Activated CD8-positive, alpha-beta memory T cell treated with anti-CD3 and anti-CD28 coated beads, Interleukin-2, amount 50 U/mL, for 24 hours (primary cell): Measurements from ENCODE around the gene PERCC1.
"Not testable (repeated sequence)": the region's sequence is repeated elsewhere in the genome, so short reads cannot be mapped to it uniquely, and the experiment has no call there.

Experiments used
- DNase-seq: peaks from one replicate; pipeline ENCODE4 v3.0.0-alpha.2; 2020; ENCODE audit errors: extremely low read depth

The PERCC1 gene

DNA sequence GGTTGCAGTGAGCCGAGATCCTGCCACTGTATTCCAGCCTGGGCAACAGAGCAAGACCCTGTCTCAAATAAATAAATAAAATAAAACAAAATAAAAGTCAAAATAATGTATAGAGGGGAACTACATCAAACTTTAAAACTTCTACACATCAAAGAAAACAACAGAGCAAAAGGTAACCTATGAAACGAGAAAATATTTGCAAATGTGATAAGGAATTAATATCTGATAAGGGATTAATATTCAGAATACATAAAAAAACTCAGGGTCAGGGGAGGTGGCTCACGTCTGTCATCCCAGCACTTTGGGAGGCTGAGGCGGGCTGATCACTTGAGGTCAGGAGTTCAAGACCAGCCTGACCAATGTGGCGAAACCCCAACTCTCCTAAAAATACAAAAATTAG, 38.3 kb downstream of the PERCC1 start:
- not testable (repeated sequence) for DNase-seq

- DNase-seq = no peak
Observed at GRCh38 chr16:1469693-1470201, 38.9 kb downstream of the PERCC1 start.

DNA sequence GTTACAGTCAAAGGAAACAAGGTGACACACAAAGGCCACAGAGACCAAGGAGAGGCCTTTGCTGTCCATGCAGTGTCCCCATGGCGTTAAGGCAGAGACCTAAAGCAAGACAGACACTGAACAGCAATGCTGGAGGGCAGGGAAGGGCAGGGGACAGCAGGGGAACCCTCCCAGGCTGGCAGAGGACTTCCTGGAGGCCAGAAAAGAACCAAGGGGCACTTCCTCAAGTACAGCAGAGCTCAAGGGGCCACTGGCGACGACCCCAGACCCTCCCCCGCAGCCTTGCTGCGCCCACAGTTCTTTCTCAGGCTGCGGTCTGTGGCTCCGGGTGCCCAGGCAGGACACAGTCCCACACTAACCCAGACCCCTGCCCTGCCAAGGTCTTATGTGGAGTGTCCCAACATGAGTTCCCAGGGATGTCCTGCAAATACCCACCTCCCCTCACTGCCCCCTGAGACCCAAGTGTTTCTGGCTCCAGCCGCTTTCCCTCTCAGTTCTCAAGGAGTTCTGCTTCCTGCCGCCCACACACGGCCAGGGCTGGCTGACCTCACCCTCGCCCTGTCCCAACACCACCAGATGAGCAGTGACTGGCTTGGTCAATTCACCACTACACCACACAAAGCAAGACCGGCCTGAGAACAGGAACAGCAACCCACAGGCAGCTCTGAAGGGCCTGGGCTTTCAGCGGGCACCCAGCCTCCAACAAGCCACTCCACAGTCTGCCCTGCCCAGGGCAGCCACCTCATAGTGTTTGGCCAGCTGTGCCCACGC, 39.8 kb downstream of the PERCC1 start:
- DNase-seq = no peak

GRCh38 chr16:1471569-1472194, 40.8 kb downstream of the PERCC1 start:
- DNase-seq = no peak

- no peak for DNase-seq
Observed at GRCh38 chr16:1472974-1473373, 42.1 kb downstream of the PERCC1 start.

DNA sequence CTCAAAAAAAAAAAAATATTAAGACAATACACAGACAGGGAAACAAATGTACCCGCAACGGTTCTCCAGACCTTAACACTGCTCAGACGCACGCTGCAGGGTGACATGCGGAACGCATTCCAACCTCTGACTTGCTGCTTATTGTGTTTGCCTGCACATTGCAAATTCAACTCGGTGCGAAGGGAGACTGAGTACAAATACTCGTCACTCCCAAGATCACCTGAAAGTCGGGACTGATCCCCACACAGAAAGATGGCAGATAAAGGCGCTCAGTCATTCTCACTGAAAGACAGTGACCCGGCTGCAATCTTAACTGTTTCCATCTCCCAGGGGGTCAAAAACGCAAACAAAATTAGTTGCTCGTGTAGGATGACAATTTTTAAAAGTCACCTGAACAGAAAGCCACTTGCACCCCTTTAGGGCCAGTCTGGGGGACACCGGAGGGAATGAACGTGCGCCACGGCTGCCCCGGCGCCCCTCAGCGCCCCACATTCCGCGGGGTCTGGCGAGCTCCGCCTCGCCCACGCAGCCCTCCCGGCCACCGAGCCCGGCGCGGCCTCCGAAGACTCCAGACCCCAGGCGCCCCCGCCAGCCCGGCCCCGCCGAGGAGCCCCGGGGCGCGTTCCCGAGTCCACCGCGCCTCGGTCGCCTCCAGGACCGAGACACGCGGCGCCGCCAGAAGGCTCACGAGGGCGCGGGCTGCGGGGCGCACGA, 43.4 kb downstream of the PERCC1 start:
- DNase-seq = no peak

- peak; percentile 76 for DNase-seq
Observed at GRCh38 chr16:1474796-1475551, 44.1 kb downstream of the PERCC1 start, which contains the start of gene CLCN7. Gene CLCN7, minus strand, starts transcription at chr16:1475028. Its CDS starts 54 bp downstream, at chr16:1474974.

GRCh38 chr16:1475552-1476114, 44.8 kb downstream of the PERCC1 start:
- DNase-seq = no peak

GRCh38 chr16:1477033-1477432, 46.2 kb downstream of the PERCC1 start:
- no peak for DNase-seq

- DNase-seq = not testable (repeated sequence)
Observed at GRCh38 chr16:1478937-1479336, 48.1 kb downstream of the PERCC1 start.

GRCh38 chr16:1481906-1482835, 51.3 kb downstream of the PERCC1 start:
- DNase-seq = no peak
